K562 (cell line): Measurements from ENCODE around the gene THAP6. TPM values are rescaled to one million over a fixed set of nuclear protein-coding genes. Genes with fewer than 3 reads are reported as not detected.
A peak's percentile ranks its signal among the peaks of the same experiment; 100 is the strongest.

ENCODE experiments used
- ATAC-seq: fragments of 200-7000 bp; cut with Tn5 transposase; 3 replicates; pipeline ENCODE4 v1.9.1; 2020; ENCODE audit warnings: moderate library complexity
- BruUV-seq: library from RNA; stranded (reverse); fragments of 400-500 nt; replicated peaks from 2 replicates; lab custom pipeline; 2021; lab: Mats Ljungman, UMichigan
- CTCF ChIA-PET: fragments of 300-600 bp; formaldehyde crosslinking; extraction: SDS; loops from one replicate; lab custom pipeline; 2021; ENCODE audit warnings: low intra/inter-chr PET ratio; lab: Yijun Ruan, JAX
- POLR2A ChIA-PET: fragments of 300-600, 350-650 bp; sonication (Branson Sonifier 250); formaldehyde crosslinking; extraction: SDS; loops from one replicate; lab custom pipeline; 2021; ENCODE audit warnings: antibody characterized with exemption, inconsistent platforms; lab: Yijun Ruan, JAX
- DNase-seq, 4 experiments: peaks; one replicate each; pipeline versions ENCODE4 v3.0.0 to v3.0.0-alpha.2; 2011 to 2018; ENCODE audit warnings: low spot score in 3 of 4, mixed read lengths in 3 of 4; ENCODE audit errors: extremely low read depth in 1 of 4
- FAIRE-seq: peaks from 2 replicates; lab custom pipeline; 2011; peaks lifted over from hg19 to GRCh38; lab: Jason Lieb, UNC
- H2AFZ ChIP-seq: 2 replicates; pipeline ENCODE4 v1.6.0; 2011; ENCODE audit warnings: low read depth, low read length, control low read depth, inconsistent platforms
- H3K27ac ChIP-seq: fragments of 200-600 bp; 3 replicates; pipeline ENCODE4 v1.8.0; 2011; ENCODE audit warnings: low read depth, mild to moderate bottlenecking, control low read depth, inconsistent platforms, low read length, moderate library complexity, mixed read lengths; ENCODE audit errors: extremely low read depth
- H3K27me3 ChIP-seq, 2 experiments: fragments of 300-600 bp in 1 of 2; 2 replicates in 1 of 2; 3 replicates in 1 of 2; pipeline versions ENCODE4 v1.6.0 to v1.8.0; 2011; ENCODE audit warnings: inconsistent platforms in 2 of 2, low read length in 2 of 2, mild to moderate bottlenecking in 1 of 2, mixed read lengths in 1 of 2, moderate library complexity in 1 of 2; ENCODE audit not compliant: control insufficient read depth in 2 of 2, insufficient read depth in 2 of 2
- H3K36me3 ChIP-seq: fragments of 300-600 bp; 3 replicates; pipeline ENCODE4 v1.8.0; 2011; ENCODE audit warnings: mild to moderate bottlenecking, low read length, inconsistent platforms; ENCODE audit not compliant: control insufficient read depth, insufficient read depth
- H3K4me1 ChIP-seq, 2 experiments: fragments of 200-600 bp in 1 of 2; replicated peaks in 1 of 2; 2 replicates in 1 of 2; 3 replicates in 1 of 2; pipeline versions ENCODE4 v1.5.1 to v1.8.0; 2011; ENCODE audit warnings: inconsistent platforms in 2 of 2, low read length in 2 of 2, mild to moderate bottlenecking in 1 of 2, mixed read lengths in 1 of 2, moderate library complexity in 1 of 2; ENCODE audit not compliant: control insufficient read depth in 2 of 2, insufficient read depth in 2 of 2
- H3K4me2 ChIP-seq: 2 replicates; pipeline ENCODE4 v1.6.1; 2011; ENCODE audit warnings: low read length, control low read depth, inconsistent platforms, mixed read lengths; ENCODE audit not compliant: insufficient read depth
- H3K4me3 ChIP-seq: fragments of 200-600 bp; sonication (generic), shearing (Covaris generic); 2 replicates; pipeline ENCODE4 v1.5.1; 2016; ENCODE audit warnings: control low read depth, inconsistent platforms
- H3K79me2 ChIP-seq: fragments of 200-600 bp; 3 replicates; pipeline ENCODE4 v1.8.0; 2011; ENCODE audit warnings: low read length, inconsistent platforms; ENCODE audit not compliant: control insufficient read depth, insufficient read depth
- H3K9ac ChIP-seq, 2 experiments: 2 replicates each; pipeline versions ENCODE4 v1.6.0 to v1.6.1; 2011; ENCODE audit warnings: low read depth in 2 of 2, low read length in 2 of 2, control low read depth in 1 of 2, inconsistent platforms in 1 of 2, mild to moderate bottlenecking in 1 of 2, mixed read lengths in 1 of 2; ENCODE audit not compliant: insufficient read depth in 1 of 2
- H3K9me1 ChIP-seq: one replicate; pipeline ENCODE4 v1.6.0; 2011; ENCODE audit warnings: inconsistent platforms, mild to moderate bottlenecking, low read length, moderate library complexity; ENCODE audit not compliant: control insufficient read depth, insufficient read depth
- H3K9me3 ChIP-seq: replicated peaks from 2 replicates; pipeline ENCODE4 v1.5.1; 2011; ENCODE audit warnings: low read depth, low read length, inconsistent platforms; ENCODE audit not compliant: control insufficient read depth, insufficient read depth
- H4K20me1 ChIP-seq: replicated peaks from 2 replicates; pipeline ENCODE4 v1.6.1; 2011; ENCODE audit warnings: low read length, inconsistent platforms, mixed read lengths; ENCODE audit not compliant: control insufficient read depth, insufficient read depth
- ELF2 ChIP-seq: fragments of 250-450 bp; sonication (Bioruptor Pico); IDR thresholded peaks from 2 replicates; pipeline ENCODE4 v1.5.0; 2021; ENCODE audit warnings: mild to moderate bottlenecking
- HEY1 ChIP-seq: fragments of 250-450 bp; sonication (Bioruptor Pico); IDR thresholded peaks from 2 replicates; pipeline ENCODE4 v1.5.0; 2020; ENCODE audit warnings: mild to moderate bottlenecking, moderate library complexity, borderline replicate concordance
- MGA ChIP-seq: fragments of 450-650 bp; IDR thresholded peaks from 2 replicates; pipeline ENCODE4 v1.6.1; 2016; ENCODE audit warnings: mild to moderate bottlenecking, moderate library complexity
- TCF7 ChIP-seq: sonication (generic); IDR thresholded peaks from 2 replicates; pipeline ENCODE4 v1.6.1; 2016; ENCODE audit warnings: antibody characterized with exemption, borderline replicate concordance
- VEZF1 ChIP-seq: fragments of 200-800 bp; sonication (Bioruptor generic); IDR thresholded peaks from 2 replicates; pipeline ENCODE4 v1.6.1; 2017; ENCODE audit warnings: missing genetic modification characterization, missing compliant biosample characterization
- WGBS: fragments of 100-300 bp; shearing (Covaris generic); methylation state at CpG from one replicate; pipeline ENCODE4 v1.1.6; 2016; ENCODE audit warnings: low coverage, mixed read lengths; ENCODE audit not compliant: insufficient coverage; ENCODE audit errors: missing lambda C conversion rate; 5-methylcytosine and 5-hydroxymethylcytosine counted together
- in situ Hi-C: fragments of 300-500 bp; cut with MboI; formaldehyde crosslinking; loops from 4 replicates; pipeline ENCODE4 v1.15.0; 2018; ENCODE audit warnings: inconsistent platforms, mixed read lengths
- intact Hi-C: fragments of 100-400 bp; cut with micrococcal nuclease; formaldehyde crosslinking; loops from 2 replicates; pipeline ENCODE4 v1.14.2; 2022
- polyA plus RNA-seq, 8 experiments: library from polyadenylated mRNA; depleted of rRNA in 4 of 8; stranded (reverse) in 5 of 8; unstranded in 3 of 8; fragments of >200 nt; fragmentation: Nextera tagmentation in 2 of 8; fragmentation: Illumina TruSeq in 1 of 8; extraction: Ambion mirVana in 2 of 8; extraction: Trizol in 1 of 8; gene quantifications; 2 replicates each; pipeline versions ENCODE4 v1.2.1 to v1.2.3, GENCODE V29; 2011 to 2014; ENCODE audit warnings: inconsistent platforms in 1 of 8, missing spikeins in 1 of 8
- total RNA-seq, 7 experiments: library from RNA; depleted of rRNA in 6 of 7; stranded (reverse); fragments of >200 nt in 6 of 7; fragmentation: Illumina TruSeq in 2 of 7; extraction: Trizol in 2 of 7; gene quantifications; 2 replicates each; pipeline versions ENCODE4 v1.2.1 to v1.2.3, GENCODE V29; 2011 to 2021; ENCODE audit warnings: low replicate concordance in 1 of 7

The THAP6 gene
- total and polyA plus RNA-seq, 9 of the 15 experiments (the other 6 are each of a cell fraction or from before 2014, with no cell fraction given) = 8.9 to 30.4 (median 17.3) TPM

GRCh38 chr4:75564023-75564422 is 49.8 kb downstream of the THAP6 start:
- intact Hi-C loops = no loop called here
- no peak overlapping the region for H3K9ac ChIP-seq
- no TSS peak for BruUV-seq
- no peak for DNase-seq
- no peak overlapping the region for H2AFZ ChIP-seq
- FAIRE-seq = no peak
- H4K20me1 ChIP-seq = no peaks in the 10 kb centered on the region
- H3K79me2 ChIP-seq = no peaks in the 10 kb centered on the region
- no peaks in the 10 kb centered on the region for H3K9me3 ChIP-seq
- WGBS = 12% methylated on average over 11 of the region's 11 CpGs
- no peaks in the 10 kb centered on the region for H3K36me3 ChIP-seq
- POLR2A ChIA-PET = no interaction called here
- ATAC-seq = no peak
- H3K27ac ChIP-seq = no peak overlapping the region
- peaks cover 5 to 11% of the 10 kb centered on the region in 2 experiments; a peak in 3 of 5 replicates for H3K27me3 ChIP-seq
- in situ Hi-C loops = no loop called here
- H3K4me1 ChIP-seq = peaks cover 3 to 4% of the 10 kb centered on the region in 2 experiments; a peak in 1 of 5 replicates
- H3K4me3 ChIP-seq = no peak overlapping the region
- CTCF ChIA-PET = no interaction called here
- no peaks in the 10 kb centered on the region for H3K9me1 ChIP-seq
- no peak overlapping the region for H3K4me2 ChIP-seq
- peak; percentile 31; the same call in 1 of the 2 replicates for TF ChIP-seq MGA
- no peak for TF ChIP-seq VEZF1
- TF ChIP-seq HEY1 (CRISPR knock-in tag) = no peak
- TF ChIP-seq TCF7 = no peak
- no peak for TF ChIP-seq ELF2
